Panc1 (cell line): ENCODE data around the gene IDUA. TPM values are rescaled to one million over a fixed set of nuclear protein-coding genes. Genes with fewer than 3 reads are reported as not detected.
A peak's percentile ranks its signal among the peaks of the same experiment; 100 is the strongest.

Source experiments
- ATAC-seq: fragments of 200-7000 bp; cut with Tn5 transposase; 2 replicates; pipeline ENCODE4 v1.9.1; 2020; ENCODE audit warnings: mild to moderate bottlenecking, moderate library complexity
- BruUV-seq: library from RNA; stranded (reverse); fragments of 400-500 nt; replicated peaks from 2 replicates; lab custom pipeline; 2021; lab: Mats Ljungman, UMichigan
- CTCF ChIA-PET: fragments of 300-600 bp; sonication (Branson Sonifier 250); formaldehyde crosslinking; loops from one replicate; lab custom pipeline; 2022; ENCODE audit warnings: antibody characterized with exemption; lab: Charles Lee
- POLR2A ChIA-PET: fragments of 300-600 bp; sonication (Branson Sonifier 250); formaldehyde crosslinking; loops from one replicate; lab custom pipeline; 2022; ENCODE audit warnings: antibody characterized with exemption; lab: Charles Lee
- DNase-seq: peaks from one replicate; pipeline ENCODE4 v3.0.0-alpha.2; 2010; ENCODE audit warnings: low read depth, low spot score
- H3K27ac ChIP-seq: 2 replicates; pipeline ENCODE4 v1.5.1; 2011; ENCODE audit warnings: mild to moderate bottlenecking, low read length, inconsistent platforms
- H3K27me3 ChIP-seq: fragments of 200-500 bp; sonication (Bioruptor generic); 2 replicates; pipeline ENCODE4 v1.6.0; 2014; ENCODE audit warnings: low read length, inconsistent platforms; ENCODE audit not compliant: control insufficient read depth, insufficient read depth
- H3K36me3 ChIP-seq: fragments of 200-500 bp; sonication (Bioruptor generic); 2 replicates; pipeline ENCODE4 v1.5.1; 2014; ENCODE audit warnings: inconsistent platforms, mild to moderate bottlenecking, low read length, moderate library complexity; ENCODE audit not compliant: control insufficient read depth, insufficient read depth
- H3K4me1 ChIP-seq: 2 replicates; pipeline ENCODE4 v1.5.1; 2011; ENCODE audit warnings: inconsistent platforms, mild to moderate bottlenecking, low read length, moderate library complexity; ENCODE audit not compliant: control insufficient read depth, insufficient read depth
- H3K4me3 ChIP-seq, 2 experiments: 2 replicates each; pipeline ENCODE4 v1.5.1; 2011 to 2012; ENCODE audit warnings: low read depth in 2 of 2, low read length in 2 of 2, mild to moderate bottlenecking in 2 of 2, inconsistent platforms in 1 of 2, moderate library complexity in 1 of 2
- H3K9me3 ChIP-seq: fragments of 200-500 bp; sonication (Bioruptor generic); 2 replicates; pipeline ENCODE4 v1.5.1; 2014; ENCODE audit warnings: low read depth, mild to moderate bottlenecking, inconsistent platforms, low read length, moderate library complexity; ENCODE audit not compliant: control insufficient read depth, insufficient read depth
- POLR2AphosphoS5 ChIP-seq: IDR thresholded peaks from 2 replicates; pipeline ENCODE4 v1.6.1; 2012; ENCODE audit warnings: mild to moderate bottlenecking, low read depth, low read length, moderate library complexity
- SIN3A ChIP-seq: IDR thresholded peaks from 2 replicates; pipeline ENCODE4 v1.6.1; 2012; ENCODE audit warnings: low read depth, mild to moderate bottlenecking, low read length, moderate library complexity, borderline replicate concordance; ENCODE audit not compliant: insufficient read depth
- TCF7L2 ChIP-seq: IDR thresholded peaks from 2 replicates; pipeline ENCODE4 v1.6.1; 2011; ENCODE audit warnings: mild to moderate bottlenecking, low read depth, low read length, inconsistent platforms
- in situ Hi-C: cut with HindIII; loops from 2 replicates; pipeline ENCODE4 v1.10.0; 2016; ENCODE audit warnings: low sequenced_read_pairs, low pct_unique_long_range_greater_than_20kb
- intact Hi-C: fragments of 100-400 bp; cut with micrococcal nuclease; formaldehyde crosslinking; loops from one replicate; pipeline ENCODE4 v1.10.0; 2022; ENCODE audit not compliant: unreplicated experiment
- total RNA-seq: library from RNA; stranded (reverse); gene quantifications from one replicate; pipeline ENCODE4 v1.2.1, GENCODE V29; 2021; ENCODE audit not compliant: unreplicated experiment
- TF ChIP-seq, protein P1 (sequence below): fragments of 450-650 bp; IDR thresholded peaks from 2 replicates; pipeline ENCODE4 v1.5.1; 2017; ENCODE audit warnings: mild to moderate bottlenecking
- TF ChIP-seq, protein P2 (sequence below), 2 experiments: IDR thresholded peaks; 2 replicates each; pipeline ENCODE4 v1.6.1; 2011 to 2012; ENCODE audit warnings: low read depth in 2 of 2, control low read depth in 1 of 2, low read length in 1 of 2, mild to moderate bottlenecking in 1 of 2, moderate library complexity in 1 of 2; ENCODE audit not compliant: insufficient read depth in 1 of 2

IDUA gene
- total RNA-seq, 1 experiment from 2014 or later, result 30.6 TPM

DNA sequence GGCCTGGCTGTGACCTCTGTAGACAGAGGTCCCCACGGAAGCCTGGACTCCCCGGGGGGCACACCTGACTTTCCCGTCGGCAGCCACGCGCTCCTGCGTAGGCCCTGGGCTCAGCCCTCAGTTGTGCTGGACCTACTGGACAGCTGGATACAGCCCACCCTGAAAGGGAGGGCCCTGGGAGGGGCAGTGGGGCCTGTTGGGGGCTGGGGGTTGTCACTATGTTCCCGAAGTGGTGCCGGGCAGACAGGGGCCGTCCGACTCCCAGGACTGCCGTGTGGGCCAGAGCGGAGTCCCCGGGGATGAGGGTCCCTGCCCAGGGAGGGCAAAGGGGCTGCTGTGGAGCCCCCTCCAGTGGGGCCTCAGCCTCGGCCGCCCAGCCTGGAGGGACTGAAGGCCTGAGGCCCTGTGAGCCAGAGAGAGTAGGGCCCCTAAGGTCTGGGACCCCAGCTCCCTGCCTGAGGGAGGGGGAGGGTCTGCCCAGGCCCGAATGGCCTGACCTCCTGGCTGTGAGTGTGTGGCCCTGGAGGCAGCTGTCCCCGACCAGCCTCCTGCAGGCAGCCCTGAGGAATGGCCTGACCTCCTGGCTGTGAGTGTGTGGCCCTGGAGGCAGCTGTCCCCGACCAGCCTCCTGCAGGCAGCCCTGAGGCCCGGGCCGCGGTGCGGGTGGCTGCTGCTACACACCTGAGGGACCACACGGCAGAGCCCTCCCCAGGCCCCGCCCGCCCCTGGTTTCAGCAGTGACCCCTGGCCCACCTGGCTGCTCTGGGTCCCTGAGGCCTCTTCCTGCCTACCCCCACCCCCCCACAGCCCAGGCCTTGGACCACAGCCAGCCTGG, 50.3 kb downstream of the IDUA start:
- ATAC-seq (peak; percentile 18; the same call in 1 of the 2 replicates), DNase-seq (no peak)
- Histone ChIP-seq H3K4me1 (peaks cover 54% of the 10 kb centered on the region), H3K9me3 (no peaks in the 10 kb centered on the region), H3K27ac (peak overlapping the region; percentile 51; the same call in 1 of the 2 replicates), H3K4me3 (no peak overlapping the region), H3K27me3 (no peaks in the 10 kb centered on the region), H3K36me3 (no peaks in the 10 kb centered on the region)
- no TSS peak for BruUV-seq
- ChIA-PET CTCF (interaction anchor here (0.6 kb wide), 2 partner anchors 21 to 233 kb away, joined by 3 to 7 read pairs; no protein-coding TSS in a partner anchor), POLR2A (no interaction called here)
- TF ChIP-seq SIN3A (no peak), POLR2AphosphoS5 (no peak), TCF7L2 (no peak)
- TF ChIP-seq, protein P1, sequence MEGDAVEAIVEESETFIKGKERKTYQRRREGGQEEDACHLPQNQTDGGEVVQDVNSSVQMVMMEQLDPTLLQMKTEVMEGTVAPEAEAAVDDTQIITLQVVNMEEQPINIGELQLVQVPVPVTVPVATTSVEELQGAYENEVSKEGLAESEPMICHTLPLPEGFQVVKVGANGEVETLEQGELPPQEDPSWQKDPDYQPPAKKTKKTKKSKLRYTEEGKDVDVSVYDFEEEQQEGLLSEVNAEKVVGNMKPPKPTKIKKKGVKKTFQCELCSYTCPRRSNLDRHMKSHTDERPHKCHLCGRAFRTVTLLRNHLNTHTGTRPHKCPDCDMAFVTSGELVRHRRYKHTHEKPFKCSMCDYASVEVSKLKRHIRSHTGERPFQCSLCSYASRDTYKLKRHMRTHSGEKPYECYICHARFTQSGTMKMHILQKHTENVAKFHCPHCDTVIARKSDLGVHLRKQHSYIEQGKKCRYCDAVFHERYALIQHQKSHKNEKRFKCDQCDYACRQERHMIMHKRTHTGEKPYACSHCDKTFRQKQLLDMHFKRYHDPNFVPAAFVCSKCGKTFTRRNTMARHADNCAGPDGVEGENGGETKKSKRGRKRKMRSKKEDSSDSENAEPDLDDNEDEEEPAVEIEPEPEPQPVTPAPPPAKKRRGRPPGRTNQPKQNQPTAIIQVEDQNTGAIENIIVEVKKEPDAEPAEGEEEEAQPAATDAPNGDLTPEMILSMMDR, result no peak
- TF ChIP-seq, protein P2, sequence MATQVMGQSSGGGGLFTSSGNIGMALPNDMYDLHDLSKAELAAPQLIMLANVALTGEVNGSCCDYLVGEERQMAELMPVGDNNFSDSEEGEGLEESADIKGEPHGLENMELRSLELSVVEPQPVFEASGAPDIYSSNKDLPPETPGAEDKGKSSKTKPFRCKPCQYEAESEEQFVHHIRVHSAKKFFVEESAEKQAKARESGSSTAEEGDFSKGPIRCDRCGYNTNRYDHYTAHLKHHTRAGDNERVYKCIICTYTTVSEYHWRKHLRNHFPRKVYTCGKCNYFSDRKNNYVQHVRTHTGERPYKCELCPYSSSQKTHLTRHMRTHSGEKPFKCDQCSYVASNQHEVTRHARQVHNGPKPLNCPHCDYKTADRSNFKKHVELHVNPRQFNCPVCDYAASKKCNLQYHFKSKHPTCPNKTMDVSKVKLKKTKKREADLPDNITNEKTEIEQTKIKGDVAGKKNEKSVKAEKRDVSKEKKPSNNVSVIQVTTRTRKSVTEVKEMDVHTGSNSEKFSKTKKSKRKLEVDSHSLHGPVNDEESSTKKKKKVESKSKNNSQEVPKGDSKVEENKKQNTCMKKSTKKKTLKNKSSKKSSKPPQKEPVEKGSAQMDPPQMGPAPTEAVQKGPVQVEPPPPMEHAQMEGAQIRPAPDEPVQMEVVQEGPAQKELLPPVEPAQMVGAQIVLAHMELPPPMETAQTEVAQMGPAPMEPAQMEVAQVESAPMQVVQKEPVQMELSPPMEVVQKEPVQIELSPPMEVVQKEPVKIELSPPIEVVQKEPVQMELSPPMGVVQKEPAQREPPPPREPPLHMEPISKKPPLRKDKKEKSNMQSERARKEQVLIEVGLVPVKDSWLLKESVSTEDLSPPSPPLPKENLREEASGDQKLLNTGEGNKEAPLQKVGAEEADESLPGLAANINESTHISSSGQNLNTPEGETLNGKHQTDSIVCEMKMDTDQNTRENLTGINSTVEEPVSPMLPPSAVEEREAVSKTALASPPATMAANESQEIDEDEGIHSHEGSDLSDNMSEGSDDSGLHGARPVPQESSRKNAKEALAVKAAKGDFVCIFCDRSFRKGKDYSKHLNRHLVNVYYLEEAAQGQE (IDR thresholded peaks at IDR 0.05; ENCODE audit: insufficient read depth in 1 of 2, low read depth in 2 of 2, low read length in 1 of 2), result no peak
- intact Hi-C loops, result no loop called here
- in situ Hi-C loops, result no loop called here

DNA sequence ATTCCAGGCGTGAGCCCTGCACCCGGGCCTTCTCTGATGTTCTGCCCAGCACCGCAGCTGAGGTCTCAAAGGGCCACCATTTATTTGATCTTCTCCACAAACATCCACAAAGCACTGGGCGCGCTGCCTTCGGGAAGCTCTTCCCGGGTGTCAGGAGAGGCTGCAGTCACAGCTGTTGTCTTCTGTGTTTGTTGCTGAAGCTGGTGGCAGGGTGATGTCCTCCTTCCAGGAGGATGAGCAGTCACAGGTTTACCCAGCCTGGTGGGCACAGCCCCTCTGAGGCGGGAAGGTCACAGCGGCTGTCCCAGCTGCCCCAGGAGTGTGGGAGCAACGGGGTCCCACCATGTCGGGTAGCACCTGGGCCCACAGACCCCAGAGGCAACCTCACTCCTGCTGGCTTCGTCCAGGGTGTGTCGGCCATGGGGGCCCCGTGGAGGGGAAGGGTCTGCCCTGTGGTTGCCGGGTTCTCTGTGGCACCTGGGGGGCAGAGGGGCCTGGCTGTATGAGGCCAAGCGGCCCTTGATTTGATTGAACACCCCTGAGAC, 52.2 kb downstream of the IDUA start:
- Histone ChIP-seq H3K4me3 (no peak overlapping the region), H3K27ac (peak overlapping the region; percentile 61), H3K9me3 (no peaks in the 10 kb centered on the region), H3K27me3 (no peaks in the 10 kb centered on the region), H3K4me1 (peaks cover 63% of the 10 kb centered on the region), H3K36me3 (no peaks in the 10 kb centered on the region)
- DNase-seq, result no peak
- TF ChIP-seq SIN3A, result no peak
- TF ChIP-seq, protein P1, result no peak
- TF ChIP-seq, protein P2 (IDR thresholded peaks at IDR 0.05; ENCODE audit: insufficient read depth in 1 of 2, low read depth in 2 of 2, low read length in 1 of 2), result no peak
- TF ChIP-seq TCF7L2, result no peak
- no peak for TF ChIP-seq POLR2AphosphoS5
- intact Hi-C loops, result no loop called here
- no TSS peak for BruUV-seq
- in situ Hi-C loops, result no loop called here
- ATAC-seq, result no peak
- CTCF ChIA-PET, result no interaction called here
- POLR2A ChIA-PET, result no interaction called here
